Fibroblast of skin of right quadriceps (primary cell): ENCODE measurements around the gene PPFIBP1.
A peak's percentile ranks its signal among the peaks of the same experiment; 100 is the strongest.
"Not testable (repeated sequence)": the region's sequence is repeated elsewhere in the genome, so short reads cannot be mapped to it uniquely, and the experiment has no call there.

Experiments
- DNase-seq: peaks from one replicate; pipeline ENCODE4 v3.0.0-alpha.2; 2013

Gene PPFIBP1

GRCh38 chr12:27730097-27730588 lies 206.1 kb downstream of the PPFIBP1 start:
- DNase-seq = no peak

- no peak for DNase-seq
These were observed 208.3 kb downstream of the PPFIBP1 start for GRCh38 chr12:27732281-27732680.

GRCh38 chr12:27733052-27733656 lies 209.1 kb downstream of the PPFIBP1 start:
- DNase-seq = peak; percentile 28

- no peak for DNase-seq
These were observed 209.8 kb downstream of the PPFIBP1 start for GRCh38 chr12:27733791-27734190.

- not testable (repeated sequence) for DNase-seq
These were observed 210.3 kb downstream of the PPFIBP1 start for GRCh38 chr12:27734321-27734720.

- DNase-seq = no peak
These were observed 219.6 kb downstream of the PPFIBP1 start for GRCh38 chr12:27743601-27744000.
